A673 (cell line): ENCODE results near the gene PDCD4. TPM values are rescaled to one million over a fixed set of nuclear protein-coding genes. Genes with fewer than 3 reads are reported as not detected.
A peak's percentile ranks its signal among the peaks of the same experiment; 100 is the strongest.

Source experiments
- BruUV-seq: library from RNA; stranded (reverse); fragments of 400-500 nt; replicated peaks from 2 replicates; lab custom pipeline; 2021; lab: Mats Ljungman, UMichigan
- CTCF ChIA-PET: fragments of 300-600 bp; sonication (Branson Sonifier 250); formaldehyde crosslinking; loops from one replicate; lab custom pipeline; 2022; ENCODE audit warnings: antibody characterized with exemption; lab: Charles Lee
- POLR2A ChIA-PET: fragments of 300-600 bp; sonication (Branson Sonifier 250); formaldehyde crosslinking; loops from one replicate; lab custom pipeline; 2022; ENCODE audit warnings: antibody characterized with exemption; ENCODE audit not compliant: low non-redundant PET; lab: Charles Lee
- DNase-seq: peaks from one replicate; pipeline ENCODE4 v3.0.0-alpha.2; 2015; ENCODE audit warnings: low spot score
- H3K27ac ChIP-seq: fragments of 200-600 bp; sonication (generic); 2 replicates; pipeline ENCODE4 v1.5.1; 2016; ENCODE audit warnings: mixed run types, low read depth, mild to moderate bottlenecking, mixed read lengths, antibody characterized with exemption, low read length; ENCODE audit not compliant: poor library complexity, severe bottlenecking
- H3K27me3 ChIP-seq: fragments of 200-600 bp; sonication (generic); replicated peaks from 2 replicates; pipeline ENCODE4 v1.6.1; 2017; ENCODE audit warnings: mixed run types, low read depth, mild to moderate bottlenecking, mixed read lengths, antibody characterized with exemption, low read length; ENCODE audit not compliant: insufficient read depth, poor library complexity
- H3K36me3 ChIP-seq: fragments of 200-600 bp; sonication (generic); 2 replicates; pipeline ENCODE4 v1.6.1; 2016; ENCODE audit warnings: mixed run types, mild to moderate bottlenecking, mixed read lengths, antibody characterized with exemption, low read length; ENCODE audit not compliant: insufficient read depth, poor library complexity, severe bottlenecking
- H3K4me1 ChIP-seq: fragments of 200-600 bp; sonication (generic); 2 replicates; pipeline ENCODE4 v1.6.1; 2017; ENCODE audit warnings: mixed run types, mild to moderate bottlenecking, mixed read lengths, antibody characterized with exemption, low read length; ENCODE audit not compliant: insufficient read depth, poor library complexity, severe bottlenecking
- H3K4me3 ChIP-seq: fragments of 200-600 bp; sonication (generic); 2 replicates; pipeline ENCODE4 v1.5.1; 2016; ENCODE audit warnings: low read depth, mixed run types, mild to moderate bottlenecking, mixed read lengths, low read length; ENCODE audit not compliant: poor library complexity, severe bottlenecking
- H3K9me3 ChIP-seq: fragments of 200-600 bp; sonication (generic); 2 replicates; pipeline ENCODE4 v1.6.1; 2016; ENCODE audit warnings: mixed run types, low read depth, mild to moderate bottlenecking, mixed read lengths, antibody characterized with exemption, low read length; ENCODE audit not compliant: poor library complexity, severe bottlenecking
- CTCF ChIP-seq: fragments of 300-800, 200-600 bp; sonication (generic); conservative IDR thresholded peaks from 2 replicates; pipeline ENCODE4 v1.5.1; 2017; ENCODE audit warnings: low read depth, mild to moderate bottlenecking, antibody characterized with exemption, low read length, moderate library complexity, mixed read lengths
- EZH2 ChIP-seq: fragments of 200-600 bp; sonication (generic); IDR thresholded peaks from 2 replicates; pipeline ENCODE4 v1.6.1; 2017; ENCODE audit warnings: borderline replicate concordance, low read depth, mild to moderate bottlenecking, mixed read lengths, antibody characterized with exemption, low read length; ENCODE audit not compliant: poor library complexity, severe bottlenecking
- intact Hi-C: fragments of 100-400 bp; cut with micrococcal nuclease; formaldehyde crosslinking; loops from one replicate; pipeline ENCODE4 v1.10.0; 2022; ENCODE audit not compliant: unreplicated experiment
- total RNA-seq: library from RNA; stranded (reverse); gene quantifications from 2 replicates; pipeline ENCODE4 v1.2.3, GENCODE V29; 2021

PDCD4 gene
- total RNA-seq, 1 experiment from 2014 or later: 17.3 TPM

DNA sequence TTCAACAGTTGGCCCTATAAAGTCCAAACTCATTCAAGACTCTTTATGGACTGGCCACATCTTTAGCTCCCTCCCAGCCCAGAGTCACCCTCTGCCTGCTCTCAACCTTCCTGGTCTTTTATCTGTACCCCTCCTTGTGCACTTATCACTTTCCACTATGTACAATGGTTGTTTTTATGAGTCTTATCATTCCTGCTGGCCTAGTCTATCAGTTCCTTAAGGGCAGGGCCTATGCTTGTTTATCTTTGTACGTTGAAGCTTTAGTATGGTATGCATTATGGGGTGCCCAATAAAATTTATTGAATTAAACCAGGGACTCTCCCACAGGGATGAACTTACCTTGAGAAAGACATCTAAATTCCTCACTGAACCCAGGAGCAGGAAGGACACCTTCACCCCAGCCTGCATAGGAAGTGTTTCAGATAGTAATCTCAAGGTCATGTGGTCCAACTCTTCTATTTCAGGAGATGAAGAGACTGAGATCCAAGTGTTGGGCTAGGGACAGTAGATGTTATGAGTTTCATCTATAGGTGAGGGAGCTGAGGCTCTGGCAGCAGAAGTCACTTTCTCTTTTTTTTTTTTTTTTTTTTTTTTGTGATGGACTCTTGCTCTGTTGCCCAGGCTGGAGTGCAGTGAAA, 13.3 kb upstream of the PDCD4 start:
- Histone ChIP-seq H3K4me3 (no peak overlapping the region), H3K36me3 (no peaks in the 10 kb centered on the region), H3K9me3 (no peaks in the 10 kb centered on the region), H3K27me3 (no peaks in the 10 kb centered on the region), H3K4me1 (peaks cover 10% of the 10 kb centered on the region), H3K27ac (no peak overlapping the region)
- no peak for DNase-seq
- ChIA-PET POLR2A (interaction anchor here (0.6 kb wide), 1 partner anchor 847 kb away, joined by 4 read pairs; no protein-coding TSS in a partner anchor), CTCF (no interaction called here)
- TF ChIP-seq CTCF (no peak), EZH2 (no peak)
- no TSS peak for BruUV-seq
- intact Hi-C loops: no loop called here

GRCh38 chr10:110859206-110859972, 12.3 kb upstream of the PDCD4 start:
- H3K27ac ChIP-seq: no peak overlapping the region
- no peaks in the 10 kb centered on the region for H3K9me3 ChIP-seq
- H3K36me3 ChIP-seq: no peaks in the 10 kb centered on the region
- no peak for DNase-seq
- ChIA-PET POLR2A (interaction anchor here (0.6 kb wide), 1 partner anchor 848 kb away, joined by 4 read pairs; no protein-coding TSS in a partner anchor), CTCF (no interaction called here)
- TF ChIP-seq CTCF: no peak
- H3K27me3 ChIP-seq: no peaks in the 10 kb centered on the region
- no TSS peak for BruUV-seq
- peaks cover 10% of the 10 kb centered on the region for H3K4me1 ChIP-seq
- intact Hi-C loops: no loop called here
- no peak overlapping the region for H3K4me3 ChIP-seq

- ChIA-PET POLR2A (no interaction called here), CTCF (no interaction called here)
- Histone ChIP-seq H3K27me3 (no peaks in the 10 kb centered on the region), H3K36me3 (no peaks in the 10 kb centered on the region), H3K9me3 (no peaks in the 10 kb centered on the region), H3K27ac (no peak overlapping the region), H3K4me3 (no peak overlapping the region), H3K4me1 (peaks cover 16% of the 10 kb centered on the region)
- peak; percentile 72 for DNase-seq
- intact Hi-C loops: no loop called here
- no TSS peak for BruUV-seq
- TF ChIP-seq CTCF (no peak), EZH2 (no peak)
Observed at GRCh38 chr10:110859973-110860376, 11.8 kb upstream of the PDCD4 start.
